Neuronal stem cell (in vitro differentiated cells): ENCODE results near the gene POC1B.

Experiments
- DNase-seq: peaks from one replicate; pipeline ENCODE4 v3.0.0-alpha.2; 2013; ENCODE audit warnings: low spot score
- H2AFZ ChIP-seq: one replicate; pipeline ENCODE4 v1.6.1; 2013; ENCODE audit warnings: mild to moderate bottlenecking, low read length, inconsistent platforms
- H2AK5ac ChIP-seq: 2 replicates; pipeline ENCODE4 v1.6.1; 2013; ENCODE audit warnings: low read depth, mild to moderate bottlenecking, inconsistent platforms, low read length, moderate library complexity, mixed read lengths
- H2BK120ac ChIP-seq: 2 replicates; pipeline ENCODE4 v1.6.1; 2013; ENCODE audit warnings: low read depth, mild to moderate bottlenecking, inconsistent platforms, low read length, moderate library complexity, mixed read lengths
- H2BK12ac ChIP-seq: one replicate; pipeline ENCODE4 v1.6.1; 2013; ENCODE audit warnings: low read length, inconsistent platforms
- H2BK15ac ChIP-seq: 2 replicates; pipeline ENCODE4 v1.6.1; 2013; ENCODE audit warnings: mild to moderate bottlenecking, low read length, inconsistent platforms, mixed read lengths
- H2BK5ac ChIP-seq: one replicate; pipeline ENCODE4 v1.6.1; 2013; ENCODE audit warnings: inconsistent platforms, mild to moderate bottlenecking, low read length, moderate library complexity
- H3K14ac ChIP-seq: one replicate; pipeline ENCODE4 v1.6.1; 2013; ENCODE audit warnings: low read length, inconsistent platforms
- H3K18ac ChIP-seq: 2 replicates; pipeline ENCODE4 v1.6.1; 2013; ENCODE audit warnings: low read length, inconsistent platforms
- H3K23ac ChIP-seq: 2 replicates; pipeline ENCODE4 v1.6.1; 2013; ENCODE audit warnings: low read depth, mild to moderate bottlenecking, mixed read lengths, low read length, inconsistent platforms; ENCODE audit not compliant: poor library complexity
- H3K27ac ChIP-seq: replicated peaks from 3 replicates; pipeline ENCODE4 v1.5.1; 2013; ENCODE audit warnings: low read length, inconsistent platforms
- H3K27me3 ChIP-seq, 3 experiments: 2 replicates each; pipeline ENCODE4 v1.6.1; 2013; ENCODE audit warnings: low read length in 3 of 3, mild to moderate bottlenecking in 2 of 3, inconsistent platforms in 1 of 3, low read depth in 1 of 3, mixed read lengths in 1 of 3, moderate library complexity in 1 of 3; ENCODE audit not compliant: control insufficient read depth in 3 of 3, insufficient read depth in 3 of 3
- H3K36me3 ChIP-seq, 2 donors: replicated peaks in 1 of 2; 2 replicates each; pipeline ENCODE4 v1.6.1; 2013; ENCODE audit warnings: low read length in 2 of 2; ENCODE audit not compliant: control insufficient read depth in 2 of 2, insufficient read depth in 2 of 2
- H3K4ac ChIP-seq: 2 replicates; pipeline ENCODE4 v1.6.1; 2013; ENCODE audit warnings: inconsistent platforms, mild to moderate bottlenecking, low read length, moderate library complexity
- H3K4me1 ChIP-seq, 2 donors: 1 replicate in 1 of 2; 2 replicates in 1 of 2; pipeline ENCODE4 v1.6.1; 2013; ENCODE audit warnings: low read length in 2 of 2, low read depth in 1 of 2; ENCODE audit not compliant: control insufficient read depth in 2 of 2, insufficient read depth in 1 of 2
- H3K4me2 ChIP-seq: one replicate; pipeline ENCODE4 v1.6.1; 2013; ENCODE audit warnings: mild to moderate bottlenecking, low read length, inconsistent platforms; ENCODE audit not compliant: insufficient read depth, poor library complexity, severe bottlenecking
- H3K4me3 ChIP-seq, 2 donors: 2 replicates each; pipeline ENCODE4 v1.5.1; 2013; ENCODE audit warnings: low read length in 2 of 2, mild to moderate bottlenecking in 2 of 2, inconsistent platforms in 1 of 2, moderate library complexity in 1 of 2
- H3K79me1 ChIP-seq: one replicate; pipeline ENCODE4 v1.6.1; 2013; ENCODE audit warnings: low read depth, mild to moderate bottlenecking, inconsistent platforms, low read length, moderate library complexity
- H3K9ac ChIP-seq: one replicate; pipeline ENCODE4 v1.6.1; 2013; ENCODE audit warnings: mild to moderate bottlenecking, low read depth, low read length, inconsistent platforms; ENCODE audit not compliant: poor library complexity
- H3K9me3 ChIP-seq, 2 donors: replicated peaks in 1 of 2; 2 replicates each; pipeline versions ENCODE3 to v1.6.1; 2013; ENCODE audit warnings: low read length in 2 of 2, mild to moderate bottlenecking in 2 of 2, inconsistent platforms in 1 of 2, low read depth in 1 of 2, mixed read lengths in 1 of 2, moderate library complexity in 1 of 2; ENCODE audit not compliant: control insufficient read depth in 2 of 2, insufficient read depth in 1 of 2
- H4K8ac ChIP-seq: one replicate; pipeline ENCODE4 v1.6.1; 2013; ENCODE audit warnings: low read depth, mild to moderate bottlenecking, inconsistent platforms, low read length, moderate library complexity
- H4K91ac ChIP-seq: one replicate; pipeline ENCODE4 v1.6.1; 2013; ENCODE audit warnings: low read length, low read depth, mild to moderate bottlenecking, inconsistent platforms; ENCODE audit not compliant: poor library complexity
- WGBS, 2 donors: extraction: QIAGEN DNeasy Blood & Tissue Kit; methylation state at CpG; one replicate each; pipeline ENCODE4 v1.1.7; 2013; ENCODE audit warnings: missing lambda C conversion rate in 2 of 2, mixed read lengths in 1 of 2; ENCODE audit not compliant: insufficient read length in 2 of 2, insufficient replicate concordance in 1 of 2; ENCODE audit errors: extremely low coverage in 2 of 2; 5-methylcytosine and 5-hydroxymethylcytosine counted together

The POC1B gene

DNA sequence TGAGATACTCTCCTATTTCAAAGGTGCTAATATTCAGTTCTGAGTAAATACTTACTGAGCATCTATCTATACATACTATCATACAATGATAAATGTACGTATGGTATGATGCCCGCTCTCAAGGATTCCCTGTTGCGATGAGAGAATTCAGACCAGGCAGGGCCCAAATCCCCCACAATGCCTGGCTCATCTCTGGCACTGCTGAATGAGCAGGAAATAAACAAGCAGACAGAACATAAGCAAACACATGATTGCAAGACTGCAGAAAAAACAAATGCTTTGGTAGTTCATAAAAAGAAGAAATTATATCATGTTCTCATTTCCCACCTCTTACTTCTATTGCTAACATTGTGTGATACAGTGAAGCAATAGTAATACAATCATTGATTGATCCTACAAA is 96.3 kb downstream of the POC1B start:
- no CpG with 5 or more reads among the region's 3 CpGs for WGBS, 2 donors
- H4K8ac ChIP-seq = no peak overlapping the region
- no peak overlapping the region for H3K4me2 ChIP-seq
- no peak for DNase-seq
- no peak overlapping the region for H2AFZ ChIP-seq
- peaks cover 2% of the 10 kb centered on the region in 2 donors for H3K4me1 ChIP-seq
- H3K9ac ChIP-seq = no peak overlapping the region
- H2BK120ac ChIP-seq = no peak overlapping the region
- no peaks in the 10 kb centered on the region for H3K79me1 ChIP-seq
- H3K18ac ChIP-seq = no peak overlapping the region
- no peaks in the 10 kb centered on the region for H3K36me3 ChIP-seq
- H2AK5ac ChIP-seq = no peak overlapping the region
- H2BK15ac ChIP-seq = no peak overlapping the region
- H3K4ac ChIP-seq = no peak overlapping the region
- no peaks in the 10 kb centered on the region for H3K27me3 ChIP-seq
- no peak overlapping the region for H2BK12ac ChIP-seq
- H3K27ac ChIP-seq = no peak overlapping the region
- H3K9me3 ChIP-seq = no peaks in the 10 kb centered on the region
- H3K23ac ChIP-seq = no peak overlapping the region
- H3K4me3 ChIP-seq = no peak overlapping the region
- no peak overlapping the region for H3K14ac ChIP-seq
- no peak overlapping the region for H4K91ac ChIP-seq
- H2BK5ac ChIP-seq = no peak overlapping the region

- Histone ChIP-seq H3K4me1 (no peaks in the 10 kb centered on the region), H3K4ac (no peak overlapping the region), H3K27me3 (no peaks in the 10 kb centered on the region), H3K18ac (no peak overlapping the region), H3K4me3 (no peak overlapping the region), H2AK5ac (no peak overlapping the region), H3K79me1 (no peaks in the 10 kb centered on the region), H4K8ac (no peak overlapping the region), H3K14ac (no peak overlapping the region), H2BK120ac (no peak overlapping the region), H2BK15ac (no peak overlapping the region), H2BK12ac (no peak overlapping the region), H3K27ac (no peak overlapping the region), H3K9ac (no peak overlapping the region), H3K4me2 (no peak overlapping the region), H3K23ac (no peak overlapping the region), H2BK5ac (no peak overlapping the region), H3K36me3 (no peaks in the 10 kb centered on the region), H4K91ac (no peak overlapping the region), H3K9me3 (no peaks in the 10 kb centered on the region), H2AFZ (no peak overlapping the region)
- no CpG with 5 or more reads among the region's 3 CpGs for WGBS, 2 donors
- no peak for DNase-seq
Measured at GRCh38 chr12:89427508-89428156, 98.2 kb downstream of the POC1B start.

DNA sequence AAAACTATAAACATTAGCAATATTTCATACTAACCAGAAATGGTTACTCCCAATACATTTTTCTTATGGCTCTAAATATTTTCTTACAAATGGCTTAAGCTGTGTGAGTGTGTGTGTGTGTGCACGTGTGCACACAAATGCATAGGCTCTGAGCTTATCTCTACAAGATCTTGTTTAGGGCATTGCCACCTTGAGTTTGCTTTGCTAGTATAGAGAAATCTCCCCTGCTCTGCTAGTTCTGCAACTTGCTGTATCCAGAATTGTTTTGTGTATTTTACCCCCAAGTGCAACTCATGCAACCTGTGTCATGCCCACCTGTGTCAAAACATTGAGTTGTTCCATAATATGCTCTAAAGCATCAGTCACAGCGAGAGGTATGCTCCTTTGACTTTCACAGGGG is 101.0 kb downstream of the POC1B start:
- Histone ChIP-seq H4K8ac (no peak overlapping the region), H3K23ac (no peak overlapping the region), H2BK12ac (no peak overlapping the region), H3K9me3 (no peaks in the 10 kb centered on the region), H4K91ac (no peak overlapping the region), H2AK5ac (no peak overlapping the region), H3K4ac (no peak overlapping the region), H3K79me1 (no peaks in the 10 kb centered on the region), H2BK15ac (no peak overlapping the region), H2BK120ac (no peak overlapping the region), H2BK5ac (no peak overlapping the region), H3K18ac (no peak overlapping the region), H3K27me3 (no peaks in the 10 kb centered on the region), H3K14ac (no peak overlapping the region), H3K4me3 (no peak overlapping the region), H3K36me3 (no peaks in the 10 kb centered on the region), H3K4me1 (no peaks in the 10 kb centered on the region), H2AFZ (no peak overlapping the region), H3K4me2 (no peak overlapping the region), H3K27ac (no peak overlapping the region), H3K9ac (no peak overlapping the region)
- no peak for DNase-seq
- WGBS, 2 donors = no CpG with 5 or more reads among the region's 2 CpGs

DNA sequence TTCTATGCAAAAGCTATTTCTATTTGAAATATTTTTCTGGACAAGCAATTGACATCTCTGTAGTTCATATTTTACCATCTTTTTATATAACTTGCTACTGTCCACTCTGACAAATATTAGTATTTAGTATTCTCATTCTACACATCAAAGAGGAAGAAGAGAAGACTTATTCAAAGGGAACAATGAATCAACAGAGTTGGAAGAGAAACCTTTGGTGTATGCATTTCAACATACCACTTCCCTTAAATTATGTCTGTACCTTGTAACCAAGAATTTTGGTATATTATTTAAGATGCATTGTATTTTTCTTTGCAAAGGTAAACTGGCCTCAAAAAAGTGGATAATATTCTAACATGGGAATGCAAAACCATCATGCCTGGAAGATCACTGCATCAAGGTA is 101.5 kb downstream of the POC1B start:
- Histone ChIP-seq H2BK15ac (no peak overlapping the region), H3K4me3 (no peak overlapping the region), H3K23ac (no peak overlapping the region), H2BK12ac (no peak overlapping the region), H3K9ac (no peak overlapping the region), H3K14ac (no peak overlapping the region), H2AK5ac (no peak overlapping the region), H2AFZ (no peak overlapping the region), H3K36me3 (no peaks in the 10 kb centered on the region), H3K18ac (no peak overlapping the region), H3K9me3 (no peaks in the 10 kb centered on the region), H4K8ac (no peak overlapping the region), H4K91ac (no peak overlapping the region), H2BK5ac (no peak overlapping the region), H3K4me1 (no peaks in the 10 kb centered on the region), H3K27ac (no peak overlapping the region), H3K4me2 (no peak overlapping the region), H2BK120ac (no peak overlapping the region), H3K27me3 (no peaks in the 10 kb centered on the region), H3K4ac (no peak overlapping the region), H3K79me1 (no peaks in the 10 kb centered on the region)
- no peak for DNase-seq
